IMR-90 (cell line): ENCODE data around the gene CCDC146. TPM values are rescaled to one million over a fixed set of nuclear protein-coding genes. Genes with fewer than 3 reads are reported as not detected.

ENCODE experiments used
- FOS ChIP-seq: fragments of 150-350 bp; IDR thresholded peaks from 2 replicates; pipeline ENCODE4 v1.6.1; 2016; ENCODE audit warnings: low read depth, low read length
- polyA plus RNA-seq, 3 experiments: library from polyadenylated mRNA; depleted of rRNA; stranded (reverse); fragments of >200 nt; gene quantifications; 2 replicates each; pipeline ENCODE4 v1.2.3, GENCODE V29; 2012; ENCODE audit warnings: low replicate concordance in 1 of 3
- total RNA-seq: library from RNA; depleted of rRNA; stranded (reverse); fragments of >200 nt; gene quantifications from 2 replicates; pipeline ENCODE4 v1.2.3, GENCODE V29; 2012
- TF ChIP-seq, protein P1 (sequence below): conservative IDR thresholded peaks from 2 replicates; pipeline ENCODE4 v1.5.1; 2012; ENCODE audit warnings: mild to moderate bottlenecking, low read depth, low read length, improper control_type of control experiment

Gene CCDC146
- total and polyA plus RNA-seq, 2 of the 4 experiments (the other 2 are of a cell fraction) = 0.54 to 1.7 TPM

DNA sequence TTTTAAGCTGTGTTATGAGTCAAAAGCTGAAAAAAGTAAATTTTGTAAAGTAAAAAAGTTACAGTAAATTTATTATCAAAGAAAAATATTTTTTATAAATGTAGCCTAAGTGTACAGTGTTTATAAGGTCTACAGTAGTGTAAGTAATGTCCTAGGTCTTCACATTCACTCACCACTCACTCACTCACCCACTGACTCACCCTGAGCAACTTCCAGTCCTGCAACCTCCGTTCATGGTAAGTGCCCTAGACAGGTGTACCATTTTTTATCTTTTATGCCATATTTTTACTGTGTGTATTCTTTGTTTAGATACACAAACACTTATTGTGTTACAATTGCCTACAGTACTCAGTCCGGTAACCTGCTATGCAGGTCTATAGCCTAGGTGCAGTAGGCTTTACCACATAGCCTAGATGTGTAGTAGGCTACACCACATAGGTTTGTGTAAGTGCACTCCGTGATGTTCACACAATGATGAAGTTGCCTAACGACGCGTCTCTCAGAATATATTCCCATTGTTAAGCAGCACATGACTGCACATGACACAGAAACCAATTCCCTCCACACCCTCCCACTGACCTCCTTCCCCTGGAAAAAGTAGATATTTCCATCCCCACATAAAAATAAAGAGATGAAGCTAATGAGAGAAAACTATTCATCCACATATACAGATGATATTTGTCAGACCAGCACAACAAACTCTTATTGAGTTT, 122.0 kb downstream of the CCDC146 start (continued):
- TF ChIP-seq, protein P1, sequence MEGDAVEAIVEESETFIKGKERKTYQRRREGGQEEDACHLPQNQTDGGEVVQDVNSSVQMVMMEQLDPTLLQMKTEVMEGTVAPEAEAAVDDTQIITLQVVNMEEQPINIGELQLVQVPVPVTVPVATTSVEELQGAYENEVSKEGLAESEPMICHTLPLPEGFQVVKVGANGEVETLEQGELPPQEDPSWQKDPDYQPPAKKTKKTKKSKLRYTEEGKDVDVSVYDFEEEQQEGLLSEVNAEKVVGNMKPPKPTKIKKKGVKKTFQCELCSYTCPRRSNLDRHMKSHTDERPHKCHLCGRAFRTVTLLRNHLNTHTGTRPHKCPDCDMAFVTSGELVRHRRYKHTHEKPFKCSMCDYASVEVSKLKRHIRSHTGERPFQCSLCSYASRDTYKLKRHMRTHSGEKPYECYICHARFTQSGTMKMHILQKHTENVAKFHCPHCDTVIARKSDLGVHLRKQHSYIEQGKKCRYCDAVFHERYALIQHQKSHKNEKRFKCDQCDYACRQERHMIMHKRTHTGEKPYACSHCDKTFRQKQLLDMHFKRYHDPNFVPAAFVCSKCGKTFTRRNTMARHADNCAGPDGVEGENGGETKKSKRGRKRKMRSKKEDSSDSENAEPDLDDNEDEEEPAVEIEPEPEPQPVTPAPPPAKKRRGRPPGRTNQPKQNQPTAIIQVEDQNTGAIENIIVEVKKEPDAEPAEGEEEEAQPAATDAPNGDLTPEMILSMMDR = no peak
- TF ChIP-seq FOS = no peak
